HepG2 (cell line): Measurements from ENCODE around the gene PPIP5K2. TPM values are rescaled to one million over a fixed set of nuclear protein-coding genes. Genes with fewer than 3 reads are reported as not detected.

ENCODE experiments used
- DRAP1 ChIP-seq: IDR thresholded peaks from 2 replicates; pipeline ENCODE4 v1.6.1; 2016; ENCODE audit warnings: missing genetic modification reagents, missing compliant biosample characterization
- HDAC2 ChIP-seq: sonication (generic); formaldehyde crosslinking; IDR thresholded peaks from 2 replicates; pipeline ENCODE4 v1.4.0; 2020; ENCODE audit warnings: missing genetic modification reagents
- HMG20A ChIP-seq: IDR thresholded peaks from 2 replicates; pipeline ENCODE4 v1.6.1; 2016; ENCODE audit warnings: borderline replicate concordance
- HNRNPL ChIP-seq: fragments of 200-400 bp; formaldehyde crosslinking; IDR thresholded peaks from 2 replicates; pipeline ENCODE4 v1.6.1; 2017; ENCODE audit warnings: mild to moderate bottlenecking, low read depth, low read length
- MYPOP ChIP-seq: sonication (generic); formaldehyde crosslinking; IDR thresholded peaks from 2 replicates; pipeline ENCODE4 v1.8.1; 2023; ENCODE audit warnings: mild to moderate bottlenecking, moderate library complexity, missing genetic modification reagents
- POGK ChIP-seq: sonication (generic); formaldehyde crosslinking; conservative IDR thresholded peaks from 2 replicates; pipeline ENCODE4 v1.8.0; 2022; ENCODE audit warnings: mild to moderate bottlenecking, moderate library complexity, missing genetic modification reagents
- SKI ChIP-seq: fragments of 450-650 bp; IDR thresholded peaks from one replicate; pipeline ENCODE4 v1.6.1; 2018; ENCODE audit warnings: mild to moderate bottlenecking; ENCODE audit not compliant: partially characterized antibody
- SP5 ChIP-seq: IDR thresholded peaks from 2 replicates; pipeline ENCODE4 v1.6.1; 2016; ENCODE audit warnings: low read depth, borderline replicate concordance
- TEAD2 ChIP-seq: sonication (generic); formaldehyde crosslinking; IDR thresholded peaks from 2 replicates; pipeline ENCODE4 v1.9.0; 2021; ENCODE audit warnings: missing genetic modification reagents
- XRCC5 ChIP-seq: fragments of 200-400 bp; formaldehyde crosslinking; optimal IDR thresholded peaks from 2 replicates; pipeline ENCODE3; 2017; ENCODE audit warnings: mild to moderate bottlenecking, low read length
- ZFY ChIP-seq: sonication (generic); formaldehyde crosslinking; IDR thresholded peaks from 2 replicates; pipeline ENCODE4 v1.4.0; 2020; ENCODE audit warnings: missing genetic modification reagents
- ZNF329 ChIP-seq: sonication (generic); formaldehyde crosslinking; IDR thresholded peaks from 2 replicates; pipeline ENCODE4 v1.9.0; 2021; ENCODE audit warnings: low read depth, mild to moderate bottlenecking, missing genetic modification reagents
- ZNF441 ChIP-seq: sonication (generic); formaldehyde crosslinking; IDR thresholded peaks from 2 replicates; pipeline ENCODE4 v1.7.0; 2021; ENCODE audit warnings: missing genetic modification reagents, borderline replicate concordance
- ZNF704 ChIP-seq: sonication (generic); formaldehyde crosslinking; IDR thresholded peaks from 2 replicates; pipeline ENCODE4 v1.8.1; 2023; ENCODE audit warnings: mild to moderate bottlenecking, inconsistent platforms, moderate library complexity, missing genetic modification reagents, borderline replicate concordance
- ZSCAN22 ChIP-seq: sonication (generic); formaldehyde crosslinking; IDR thresholded peaks from 2 replicates; pipeline ENCODE4 v1.4.0; 2020; ENCODE audit warnings: mild to moderate bottlenecking, missing genetic modification reagents
- polyA plus RNA-seq, 8 experiments: library from polyadenylated mRNA; depleted of rRNA in 3 of 8; stranded (reverse) in 7 of 8; unstranded in 1 of 8; fragments of >200 nt; fragmentation: Illumina TruSeq in 4 of 8; extraction: Trizol in 4 of 8; gene quantifications; 2 replicates each; pipeline versions ENCODE4 v1.2.1 to v1.2.3, GENCODE V29; 2011 to 2016; ENCODE audit warnings: low read depth in 4 of 8, missing spikeins in 1 of 8, mixed read lengths in 1 of 8; ENCODE audit not compliant: insufficient read depth in 1 of 8
- total RNA-seq, 5 experiments: library from RNA; depleted of rRNA; stranded (reverse); fragments of >200 nt; fragmentation: Illumina TruSeq; extraction: Trizol; gene quantifications; 2 replicates each; pipeline ENCODE4 v1.2.3, GENCODE V29; 2016; ENCODE audit warnings: low read depth in 1 of 5
- TF ChIP-seq, protein P1 (sequence below): IDR thresholded peaks from 2 replicates; pipeline ENCODE4 v1.6.1; 2012; ENCODE audit warnings: low read depth, low read length, improper control_type of control experiment
- TF ChIP-seq, protein P2 (sequence below): sonication (generic); formaldehyde crosslinking; IDR thresholded peaks from 2 replicates; pipeline ENCODE4 v1.4.0; 2020; ENCODE audit warnings: mild to moderate bottlenecking, low read depth, missing genetic modification reagents
- TF ChIP-seq, protein P3 (sequence below): sonication (generic); formaldehyde crosslinking; IDR thresholded peaks from 2 replicates; pipeline ENCODE4 v1.9.0; 2021; ENCODE audit warnings: missing genetic modification reagents, borderline replicate concordance
- TF ChIP-seq, protein P4 (sequence below): IDR thresholded peaks from 2 replicates; pipeline ENCODE4 v1.6.1; 2016; ENCODE audit warnings: missing compliant biosample characterization, missing genetic modification reagents, borderline replicate concordance

PPIP5K2 gene
- total and polyA plus RNA-seq, 2 of the 13 experiments (the other 11 are each of a cell fraction or from before 2014, with no cell fraction given) = 19.7 to 45.6 TPM

DNA sequence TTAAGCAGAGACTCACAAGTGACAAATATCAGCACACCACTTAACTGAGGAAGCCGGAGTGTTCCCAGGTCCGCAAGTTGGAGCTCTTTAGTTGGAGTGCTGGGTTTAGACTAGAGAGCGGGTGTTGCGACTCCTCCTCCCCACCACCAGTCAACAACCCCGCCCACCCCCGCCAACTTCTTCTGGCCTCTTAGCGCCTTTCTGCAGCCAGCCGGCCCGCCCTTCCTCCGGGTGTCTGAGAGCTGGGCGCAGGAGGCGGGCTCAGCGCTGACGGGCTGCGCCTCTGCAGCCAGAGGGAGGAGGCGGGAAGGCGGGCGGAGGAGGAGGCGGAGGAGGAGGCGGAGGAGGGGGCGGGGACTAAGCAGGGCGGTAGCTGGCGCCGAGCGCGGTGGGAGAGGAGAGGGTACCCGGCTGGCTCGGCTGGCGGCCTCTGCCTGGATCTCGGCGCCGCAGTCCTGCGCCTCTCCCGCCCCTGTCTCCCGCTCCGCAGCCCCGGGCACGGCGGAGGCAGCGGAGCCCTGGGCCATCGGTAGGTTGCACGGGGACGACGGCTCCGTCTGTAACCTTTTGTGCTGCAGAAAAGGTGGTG lies 138.4 kb downstream of the PPIP5K2 start, which contains the start of gene MACIR (continued):
- TF ChIP-seq MYPOP (CRISPR knock-in tag) = peak; percentile 89
- 0 out of 2 replicates have a peak, but pooled peaks have one; percentile 3 for TF ChIP-seq HDAC2 (CRISPR knock-in tag)
- no peak for TF ChIP-seq TEAD2 (CRISPR knock-in tag)
- peak; percentile 98 for TF ChIP-seq ZSCAN22
- peak; percentile 87 for TF ChIP-seq SP5 (CRISPR knock-in tag)
- TF ChIP-seq ZNF441 = no peak
- TF ChIP-seq HNRNPL = peak; percentile 85
- peak; percentile 44; the same call in 1 of the 2 replicates for TF ChIP-seq POGK (CRISPR knock-in tag)
- TF ChIP-seq SKI = peak; percentile 13
- TF ChIP-seq, protein P1, sequence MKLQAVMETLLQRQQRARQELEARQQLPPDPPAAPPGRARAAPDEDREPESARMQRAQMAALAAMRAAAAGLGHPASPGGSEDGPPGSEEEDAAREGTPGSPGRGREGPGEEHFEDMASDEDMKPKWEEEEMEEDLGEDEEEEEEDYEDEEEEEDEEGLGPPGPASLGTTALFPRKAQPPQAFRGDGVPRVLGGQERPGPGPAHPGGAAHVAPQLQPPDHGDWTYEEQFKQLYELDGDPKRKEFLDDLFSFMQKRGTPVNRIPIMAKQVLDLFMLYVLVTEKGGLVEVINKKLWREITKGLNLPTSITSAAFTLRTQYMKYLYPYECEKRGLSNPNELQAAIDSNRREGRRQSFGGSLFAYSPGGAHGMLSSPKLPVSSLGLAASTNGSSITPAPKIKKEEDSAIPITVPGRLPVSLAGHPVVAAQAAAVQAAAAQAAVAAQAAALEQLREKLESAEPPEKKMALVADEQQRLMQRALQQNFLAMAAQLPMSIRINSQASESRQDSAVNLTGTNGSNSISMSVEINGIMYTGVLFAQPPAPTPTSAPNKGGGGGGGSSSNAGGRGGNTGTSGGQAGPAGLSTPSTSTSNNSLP = no peak
- TF ChIP-seq XRCC5 = peak; percentile 60
- TF ChIP-seq, protein P2, sequence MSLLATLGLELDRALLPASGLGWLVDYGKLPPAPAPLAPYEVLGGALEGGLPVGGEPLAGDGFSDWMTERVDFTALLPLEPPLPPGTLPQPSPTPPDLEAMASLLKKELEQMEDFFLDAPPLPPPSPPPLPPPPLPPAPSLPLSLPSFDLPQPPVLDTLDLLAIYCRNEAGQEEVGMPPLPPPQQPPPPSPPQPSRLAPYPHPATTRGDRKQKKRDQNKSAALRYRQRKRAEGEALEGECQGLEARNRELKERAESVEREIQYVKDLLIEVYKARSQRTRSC (CRISPR knock-in tag) = 0 out of 2 replicates have a peak, but pooled peaks have one; percentile 6
- TF ChIP-seq DRAP1 (CRISPR knock-in tag) = peak; percentile 2; the same call in 1 of the 2 replicates
- TF ChIP-seq ZFY = no peak
- TF ChIP-seq, protein P3, sequence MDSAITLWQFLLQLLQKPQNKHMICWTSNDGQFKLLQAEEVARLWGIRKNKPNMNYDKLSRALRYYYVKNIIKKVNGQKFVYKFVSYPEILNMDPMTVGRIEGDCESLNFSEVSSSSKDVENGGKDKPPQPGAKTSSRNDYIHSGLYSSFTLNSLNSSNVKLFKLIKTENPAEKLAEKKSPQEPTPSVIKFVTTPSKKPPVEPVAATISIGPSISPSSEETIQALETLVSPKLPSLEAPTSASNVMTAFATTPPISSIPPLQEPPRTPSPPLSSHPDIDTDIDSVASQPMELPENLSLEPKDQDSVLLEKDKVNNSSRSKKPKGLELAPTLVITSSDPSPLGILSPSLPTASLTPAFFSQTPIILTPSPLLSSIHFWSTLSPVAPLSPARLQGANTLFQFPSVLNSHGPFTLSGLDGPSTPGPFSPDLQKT (CRISPR knock-in tag) = no peak
- TF ChIP-seq HMG20A = no peak
- TF ChIP-seq, protein P4, sequence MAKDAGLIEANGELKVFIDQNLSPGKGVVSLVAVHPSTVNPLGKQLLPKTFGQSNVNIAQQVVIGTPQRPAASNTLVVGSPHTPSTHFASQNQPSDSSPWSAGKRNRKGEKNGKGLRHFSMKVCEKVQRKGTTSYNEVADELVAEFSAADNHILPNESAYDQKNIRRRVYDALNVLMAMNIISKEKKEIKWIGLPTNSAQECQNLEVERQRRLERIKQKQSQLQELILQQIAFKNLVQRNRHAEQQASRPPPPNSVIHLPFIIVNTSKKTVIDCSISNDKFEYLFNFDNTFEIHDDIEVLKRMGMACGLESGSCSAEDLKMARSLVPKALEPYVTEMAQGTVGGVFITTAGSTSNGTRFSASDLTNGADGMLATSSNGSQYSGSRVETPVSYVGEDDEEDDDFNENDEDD (CRISPR knock-in tag) = peak; percentile 42; the same call in 1 of the 2 replicates
- no peak for TF ChIP-seq ZNF329
- no peak for TF ChIP-seq ZNF704
